CD1c-positive myeloid dendritic cell (primary cell): ENCODE measurements around the gene LANCL3.
"Not testable (repeated sequence)": the region's sequence is repeated elsewhere in the genome, so short reads cannot be mapped to it uniquely, and the experiment has no call there.

ENCODE experiments used
- DNase-seq: peaks from one replicate; pipeline ENCODE4 v3.0.0-alpha.2; 2016; ENCODE audit errors: extremely low spot score

Gene LANCL3

DNA sequence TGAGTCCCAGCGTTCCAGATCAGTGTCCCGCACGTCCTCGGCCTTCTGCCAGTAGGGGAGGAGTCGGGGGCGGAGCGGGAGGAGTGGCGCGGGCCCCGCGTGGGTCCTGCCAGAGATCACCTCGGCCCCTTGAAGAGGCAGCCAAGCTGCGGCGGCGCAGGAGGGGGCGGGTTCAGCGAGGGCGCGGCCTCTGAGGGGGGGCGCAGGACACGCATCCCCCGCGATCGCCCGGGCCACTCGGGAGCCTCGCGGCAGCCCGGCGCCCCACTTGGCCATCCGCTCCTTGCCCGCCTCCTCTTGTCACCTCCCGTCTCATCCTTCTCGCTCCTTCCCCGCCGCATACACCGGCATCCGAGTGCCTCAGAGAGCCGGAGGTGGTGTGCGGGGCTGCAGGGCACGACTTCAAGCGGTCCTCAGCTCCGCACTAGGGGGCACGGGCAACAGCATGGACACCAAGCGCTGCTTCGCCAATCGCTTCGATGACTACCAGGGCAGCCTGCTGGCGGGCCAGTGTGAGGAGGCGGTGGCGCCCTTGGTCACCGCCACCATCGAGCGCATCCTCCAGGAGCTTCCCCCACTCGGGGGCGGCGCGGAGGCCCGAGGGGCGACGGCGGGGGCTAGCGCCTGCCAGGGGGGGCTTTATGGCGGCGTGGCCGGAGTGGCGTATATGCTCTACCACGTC, at the start of gene LANCL3:
LANCL3 (plus strand) TSS at position 236 of the 682 bp plus-strand sequence; CDS start at position 446, 210 bp downstream.
- DNase-seq: not testable (repeated sequence)

DNA sequence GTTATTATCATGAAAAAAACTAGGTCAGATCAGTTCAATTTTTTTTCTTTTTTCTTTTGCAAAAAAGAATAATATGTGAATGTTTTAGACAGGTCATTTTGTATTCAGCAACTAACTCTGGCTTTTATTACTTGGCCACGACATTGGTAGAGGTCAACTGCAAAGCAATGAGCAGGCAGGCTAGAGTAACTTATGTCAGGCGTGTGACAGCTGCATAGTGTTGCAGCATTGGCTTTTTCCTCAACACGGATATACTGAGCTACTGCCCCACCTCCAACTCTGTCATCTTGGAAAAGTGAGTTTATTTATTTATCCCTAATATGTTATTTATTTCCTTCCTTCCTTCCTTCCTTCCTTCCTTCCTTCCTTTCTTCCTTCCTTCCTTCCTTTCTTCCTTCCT, 47.8 kb upstream of the LANCL3 start:
- not testable (repeated sequence) for DNase-seq

DNA sequence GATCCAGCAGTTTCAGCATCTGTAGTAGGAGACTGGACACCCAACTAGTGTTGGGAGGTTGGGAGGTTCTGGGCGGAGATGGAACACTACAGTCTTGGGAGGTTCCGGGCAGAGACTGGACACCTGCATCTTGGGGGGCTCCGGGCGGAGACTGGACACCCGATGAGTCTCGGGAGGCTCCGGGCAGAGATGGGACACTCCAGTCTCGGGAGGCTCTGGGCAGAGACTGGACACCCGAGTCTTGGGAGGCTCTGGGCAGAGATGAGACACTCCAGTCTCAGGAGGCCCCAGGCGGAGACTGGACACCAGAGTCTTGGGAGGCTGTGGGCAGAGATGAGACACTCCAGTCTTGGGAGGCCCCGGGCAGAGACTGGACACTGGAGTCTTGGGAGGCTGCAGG, 29.5 kb upstream of the LANCL3 start:
- DNase-seq: no peak

DNA sequence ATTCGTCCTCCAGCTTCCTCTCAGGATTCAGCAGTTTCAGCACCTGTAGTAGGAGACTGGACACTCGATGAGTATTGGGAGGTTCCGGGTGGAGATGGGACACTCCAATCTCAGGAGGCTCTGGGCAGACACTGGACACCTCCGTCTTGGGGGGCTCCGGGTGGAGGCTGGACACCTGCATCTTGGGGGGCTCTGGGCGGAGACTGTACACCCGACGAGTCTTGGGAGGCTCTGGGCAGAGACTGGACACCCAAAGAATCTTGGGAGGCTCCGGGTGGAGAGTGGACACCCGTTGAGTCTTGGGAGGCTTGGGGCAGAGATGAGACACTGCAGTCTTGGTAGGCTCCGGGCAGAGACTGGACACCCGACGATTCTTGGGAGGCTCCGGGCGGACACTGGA, 28.7 kb upstream of the LANCL3 start:
- no peak for DNase-seq

DNA sequence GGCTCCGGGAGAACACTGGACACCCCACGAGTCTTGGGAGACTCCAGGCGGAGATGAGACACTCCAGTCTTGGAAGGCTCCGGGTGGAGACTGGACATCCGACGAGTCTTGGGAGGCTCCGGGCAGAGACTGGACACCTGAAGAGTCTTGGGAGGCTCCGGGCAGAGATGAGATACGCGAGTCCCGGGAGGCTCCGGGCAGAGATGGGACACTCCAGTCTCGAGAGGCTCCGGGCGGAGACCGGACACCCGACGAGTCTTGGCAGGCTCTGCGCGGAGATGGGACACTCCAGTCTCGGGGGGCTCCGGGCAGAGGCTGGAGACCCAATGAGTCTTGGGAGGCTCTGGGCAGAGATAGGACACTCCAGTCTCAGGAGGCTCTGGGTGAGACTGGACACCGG, 28.1 kb upstream of the LANCL3 start:
- no peak for DNase-seq

DNA sequence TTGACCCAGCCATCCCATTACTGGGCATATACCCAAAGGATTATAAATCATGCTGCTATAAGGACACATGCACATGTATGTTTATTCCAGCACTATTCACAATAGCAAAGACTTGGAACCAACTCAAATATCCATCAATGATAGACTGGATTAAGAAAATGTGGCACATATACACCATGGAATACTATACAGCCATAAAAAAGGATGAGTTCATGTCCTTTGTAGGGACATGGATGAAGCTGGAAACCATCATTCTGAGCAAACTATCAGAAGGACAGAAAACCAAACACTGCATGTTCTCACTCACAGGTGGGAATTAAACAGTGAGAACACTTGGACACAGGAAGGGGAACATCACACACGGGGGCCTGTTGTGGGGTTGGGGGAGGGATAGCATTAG, 26.9 kb upstream of the LANCL3 start:
- DNase-seq: not testable (repeated sequence)

DNA sequence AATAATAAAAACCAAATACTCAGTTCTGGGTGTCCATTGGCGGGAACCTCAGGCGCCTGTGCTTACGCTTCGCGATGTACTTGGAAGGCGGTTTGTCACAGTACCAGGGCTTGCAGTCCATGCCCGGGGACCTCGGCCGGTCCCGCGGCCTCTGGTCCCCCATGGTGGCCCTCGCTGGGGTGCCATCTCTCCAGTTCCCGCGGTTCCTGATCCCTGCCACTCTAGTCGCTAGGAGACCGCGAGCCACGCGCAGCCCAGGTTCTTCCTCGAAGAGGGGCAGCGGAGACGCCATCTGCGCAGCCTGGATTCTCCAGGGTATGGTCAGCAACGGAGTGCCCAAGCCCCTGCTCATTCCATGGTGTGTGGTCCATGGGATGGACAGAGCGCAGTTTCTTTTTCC, 26.4 kb upstream of the LANCL3 start:
- no peak for DNase-seq

DNA sequence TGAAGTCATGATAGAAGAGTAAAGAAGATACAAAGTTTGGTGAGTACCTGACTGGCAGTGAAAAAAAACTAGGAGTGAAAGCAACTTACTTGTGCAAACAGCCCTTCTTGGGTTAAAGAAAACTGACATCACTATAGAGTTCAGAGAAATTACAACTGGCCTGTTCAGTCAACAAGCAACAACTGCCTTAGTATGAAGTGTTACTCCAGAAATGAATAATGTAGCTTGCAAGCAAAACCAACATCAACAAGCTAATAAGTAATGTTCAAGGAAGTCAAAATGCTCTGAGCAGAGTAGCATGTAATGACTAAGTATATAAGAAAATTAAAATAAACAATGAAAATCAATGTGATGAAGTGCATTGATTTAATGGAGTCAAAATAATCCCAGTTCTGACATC, 21.8 kb upstream of the LANCL3 start:
- not testable (repeated sequence) for DNase-seq

DNA sequence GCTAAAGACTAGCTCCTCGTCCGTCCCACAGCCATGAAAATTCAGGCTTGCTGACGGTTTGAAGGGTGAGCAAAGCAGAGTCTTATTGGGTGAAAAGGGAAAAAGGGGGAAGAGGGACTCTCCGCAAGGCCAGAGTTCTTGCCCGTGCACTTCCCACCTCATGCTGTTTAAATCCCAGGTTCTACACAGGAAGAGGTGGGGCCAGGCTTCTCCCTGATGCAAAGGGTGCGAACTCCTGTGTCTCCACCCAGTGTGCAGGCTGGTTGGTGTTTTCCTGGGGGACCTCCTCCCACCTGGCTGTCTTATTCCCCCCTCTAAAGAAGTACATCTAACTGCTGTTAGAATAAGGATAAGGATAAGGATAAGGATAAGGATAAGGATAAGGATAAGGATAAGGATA, 18.0 kb upstream of the LANCL3 start:
- no peak for DNase-seq

DNA sequence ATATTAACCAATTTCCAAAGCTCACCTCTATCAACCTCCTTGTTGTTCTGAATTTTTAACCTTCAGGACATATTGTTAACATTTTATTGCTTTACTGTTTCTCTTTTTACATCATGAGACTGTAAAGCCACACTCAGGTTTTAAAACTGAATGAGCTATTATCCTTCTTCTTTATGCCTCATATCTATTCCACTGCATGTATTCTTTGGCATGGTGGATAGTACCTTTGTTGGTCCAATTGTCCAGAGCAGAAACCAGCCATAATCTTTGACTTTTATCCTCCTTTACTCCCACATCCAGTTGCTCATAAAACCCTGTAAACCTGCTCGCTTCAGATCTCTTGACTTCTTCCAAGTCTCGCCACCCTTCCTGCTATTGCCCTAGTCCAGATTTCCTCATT, 6.2 kb upstream of the LANCL3 start:
- DNase-seq: not testable (repeated sequence)

DNA sequence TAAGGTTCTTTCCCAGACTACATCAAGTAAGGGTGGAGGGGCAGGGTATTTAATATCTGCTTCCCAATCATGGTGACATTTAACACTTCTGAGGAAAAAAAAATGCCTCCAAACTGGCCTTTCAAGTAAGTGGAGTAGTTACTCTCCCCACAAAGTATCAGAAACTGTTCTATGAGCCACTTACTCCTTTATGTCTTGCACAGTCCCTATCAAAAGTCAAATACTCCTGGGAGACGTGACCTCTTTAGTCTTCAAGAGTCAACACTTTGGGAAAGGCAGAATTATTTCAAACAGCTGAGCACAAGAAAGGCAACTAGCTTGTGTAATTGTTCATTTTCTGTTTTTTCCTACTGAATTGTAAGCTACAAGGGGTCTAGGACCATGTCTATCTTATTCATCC, 1.1 kb upstream of the LANCL3 start:
- DNase-seq: not testable (repeated sequence)

DNA sequence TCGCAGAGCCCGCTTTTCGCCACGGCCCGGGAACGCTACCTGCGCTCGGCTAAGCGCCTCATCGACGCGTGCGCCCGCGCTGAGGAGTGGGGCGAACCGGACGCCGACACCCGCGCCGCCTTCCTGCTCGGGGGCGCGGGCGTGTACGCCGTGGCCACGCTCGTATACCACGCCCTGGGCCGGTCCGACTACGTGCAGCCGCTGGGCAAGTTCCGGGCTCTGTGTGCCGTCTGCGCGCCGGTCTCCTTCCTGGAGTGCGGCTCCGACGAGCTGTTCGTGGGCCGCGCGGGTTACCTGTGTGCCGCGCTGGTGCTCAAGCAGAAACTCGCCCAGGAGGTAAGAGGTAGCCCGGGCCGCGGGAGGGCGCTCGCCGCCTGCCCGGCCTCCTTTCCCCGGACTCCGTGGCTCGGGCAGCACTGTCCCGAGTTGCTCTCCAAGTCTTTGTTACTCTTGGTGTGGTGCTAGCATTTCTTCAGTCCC, 687 bp downstream of the LANCL3 start:
- DNase-seq: peak; percentile 1

DNA sequence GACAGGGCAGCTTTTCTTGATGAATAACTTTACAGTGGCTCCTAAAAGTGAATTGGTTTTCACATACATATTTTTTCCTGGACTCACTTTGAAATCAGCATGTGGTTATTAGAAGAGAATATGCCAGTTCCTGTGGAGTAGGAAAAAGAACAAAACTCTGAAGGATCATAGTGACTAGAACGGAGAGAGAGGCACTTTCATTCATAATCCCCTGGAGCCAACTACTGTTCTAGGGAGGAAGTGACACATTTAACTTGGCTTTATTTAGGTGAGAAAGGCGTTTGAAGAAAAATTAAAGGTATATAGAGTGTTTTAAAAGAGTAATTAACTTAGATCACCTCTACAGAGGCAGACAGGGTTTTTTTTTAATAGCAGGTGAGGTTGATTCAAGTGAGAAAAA, 1.7 kb downstream of the LANCL3 start:
- DNase-seq: not testable (repeated sequence)

DNA sequence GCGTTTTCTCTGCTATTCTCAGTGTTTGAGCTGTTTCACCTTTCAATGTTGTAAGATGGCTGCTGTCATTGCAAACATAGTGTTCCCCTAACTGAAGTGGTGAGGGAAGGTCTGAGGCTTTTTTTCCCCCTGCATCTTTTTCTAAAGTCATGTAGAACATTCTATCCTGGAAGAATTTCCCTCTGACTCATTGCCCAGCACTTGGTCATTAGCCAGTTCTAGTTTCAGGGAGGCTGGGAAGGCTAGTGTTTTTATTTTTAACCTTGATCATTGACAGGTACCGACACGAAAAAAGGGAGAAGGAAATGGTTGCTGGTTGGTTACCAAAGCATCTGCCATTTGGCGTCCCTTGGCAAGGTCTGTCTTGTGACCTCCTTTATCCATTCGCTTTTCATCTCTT, 6.6 kb downstream of the LANCL3 start:
- no peak for DNase-seq

DNA sequence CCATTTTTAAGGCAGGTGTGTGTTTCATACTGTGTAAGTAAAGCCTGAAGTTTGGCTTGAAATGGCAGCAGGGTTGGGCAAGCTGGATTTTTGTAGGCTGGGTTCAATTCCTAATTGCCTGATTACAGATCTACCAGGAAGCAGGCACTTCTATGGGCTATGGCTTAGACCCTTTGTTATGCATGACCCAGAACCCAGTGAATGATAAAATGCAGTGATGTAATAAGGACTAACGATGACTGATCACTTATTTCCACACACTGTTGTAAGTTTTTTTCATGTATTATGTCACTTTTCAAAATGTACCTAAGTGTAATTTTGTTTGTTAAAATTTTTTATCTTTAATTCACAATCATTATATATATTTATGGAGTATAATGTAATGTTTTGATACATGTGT, 8.6 kb downstream of the LANCL3 start:
- no peak for DNase-seq

DNA sequence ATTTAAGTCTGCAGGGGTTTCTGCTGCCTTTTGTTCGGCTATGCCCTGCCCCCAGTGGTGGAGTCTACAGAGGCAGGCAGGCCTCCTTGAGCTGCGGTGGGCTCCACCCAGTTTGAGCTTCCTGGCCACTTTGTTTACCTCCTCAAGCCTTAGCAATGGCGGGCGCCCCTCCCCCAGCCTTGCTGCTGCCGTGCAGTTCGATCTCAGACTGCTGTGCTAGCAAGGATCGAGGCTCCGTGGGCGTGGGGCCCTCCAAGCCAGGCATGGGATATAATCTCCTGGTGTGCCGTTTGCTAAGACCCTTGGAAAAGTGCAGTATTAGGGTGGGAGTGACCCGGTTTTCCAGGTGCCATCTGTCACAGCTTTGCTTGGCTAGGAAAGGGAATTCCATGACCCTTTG, 15.9 kb downstream of the LANCL3 start:
- DNase-seq: not testable (repeated sequence)

DNA sequence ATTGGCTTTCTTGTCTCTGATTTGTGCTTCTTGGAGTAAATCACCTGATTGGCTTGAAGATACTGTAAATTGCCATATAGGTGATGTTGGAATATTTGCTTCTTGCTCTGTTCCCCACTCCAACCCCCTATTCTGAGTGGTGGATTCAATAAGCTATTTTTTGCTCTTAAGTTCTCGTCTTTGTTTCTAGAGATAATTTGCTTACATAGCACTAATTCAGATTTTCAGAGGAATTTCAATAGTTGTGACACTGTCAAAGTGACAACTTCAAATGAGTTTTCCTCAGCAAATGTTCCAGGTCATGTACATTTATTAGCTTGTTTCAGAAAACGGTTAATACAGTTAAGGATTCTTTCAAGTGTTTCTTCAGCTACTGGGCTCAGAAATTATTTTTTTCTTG, 18.6 kb downstream of the LANCL3 start:
- no peak for DNase-seq

DNA sequence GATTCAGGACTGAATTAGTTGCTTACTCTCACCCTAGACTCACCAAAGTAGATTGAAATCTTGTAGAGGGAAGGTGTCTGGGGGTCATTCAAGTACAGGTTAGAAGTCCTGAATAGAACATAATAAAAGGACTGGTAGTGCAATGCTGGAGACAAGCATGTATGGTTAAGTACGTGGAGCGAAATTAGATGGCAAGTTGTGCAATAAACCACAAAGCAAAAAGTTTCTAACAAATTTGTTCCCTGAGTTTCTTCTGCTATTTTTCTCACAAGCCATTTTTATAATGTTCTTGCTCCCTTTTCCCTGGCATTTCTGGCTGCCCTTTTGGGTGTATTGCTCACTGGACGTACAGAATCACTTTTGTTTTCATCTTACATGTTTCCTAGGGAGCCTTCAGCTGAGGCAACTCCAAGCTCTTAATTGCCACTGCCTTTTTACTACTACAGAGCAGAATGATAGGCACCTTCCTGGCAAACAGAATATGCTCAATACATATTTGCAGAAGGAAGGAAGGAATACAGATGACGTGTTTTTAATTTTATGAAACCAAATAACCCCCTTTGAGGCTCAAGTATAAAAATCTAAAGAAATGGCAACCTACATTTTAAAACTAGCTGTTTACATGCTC, 23.4 kb downstream of the LANCL3 start:
- no peak for DNase-seq

DNA sequence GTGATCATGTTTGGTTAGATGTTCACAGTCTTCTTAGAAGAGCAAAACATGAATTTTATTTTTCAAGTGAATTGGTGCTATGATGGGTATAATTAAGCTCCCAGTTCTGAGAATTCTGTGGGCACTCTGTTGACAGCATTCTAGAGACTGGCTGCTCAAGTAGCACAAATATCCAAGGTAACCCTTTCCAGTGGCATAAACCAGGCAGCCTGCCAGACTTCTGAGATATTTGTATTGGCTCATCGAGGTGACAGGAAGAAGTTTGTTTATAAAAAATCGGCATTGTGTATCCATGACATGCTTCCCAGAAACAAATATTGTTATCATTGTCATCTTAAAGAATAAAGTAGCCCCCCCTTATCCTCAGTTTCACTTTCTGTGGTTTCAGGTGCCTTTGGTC, 28.3 kb downstream of the LANCL3 start:
- DNase-seq: no peak

DNA sequence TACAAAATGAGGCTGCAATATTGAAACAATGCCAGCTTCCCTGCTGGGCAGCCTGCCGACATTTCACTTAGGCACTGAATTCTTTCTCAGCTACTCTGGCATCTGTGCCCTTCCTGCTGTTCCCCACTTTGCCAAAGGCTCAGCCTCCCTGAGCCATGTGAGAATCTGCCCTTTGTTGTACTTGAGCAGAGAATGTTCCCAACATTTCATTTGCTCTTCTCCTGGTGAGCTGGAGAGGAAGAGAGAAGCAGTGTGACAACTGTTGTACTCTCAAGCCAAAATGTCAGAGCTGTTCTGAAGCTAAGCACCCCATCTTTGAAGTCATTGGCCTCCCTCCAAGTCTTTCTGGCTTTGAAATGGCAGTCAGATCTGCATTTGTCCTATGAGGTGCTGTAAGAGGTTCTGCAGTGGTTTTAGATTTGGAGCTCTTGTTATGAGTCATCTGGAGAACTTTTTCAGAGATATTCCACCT, 32.5 kb downstream of the LANCL3 start:
- DNase-seq: no peak

DNA sequence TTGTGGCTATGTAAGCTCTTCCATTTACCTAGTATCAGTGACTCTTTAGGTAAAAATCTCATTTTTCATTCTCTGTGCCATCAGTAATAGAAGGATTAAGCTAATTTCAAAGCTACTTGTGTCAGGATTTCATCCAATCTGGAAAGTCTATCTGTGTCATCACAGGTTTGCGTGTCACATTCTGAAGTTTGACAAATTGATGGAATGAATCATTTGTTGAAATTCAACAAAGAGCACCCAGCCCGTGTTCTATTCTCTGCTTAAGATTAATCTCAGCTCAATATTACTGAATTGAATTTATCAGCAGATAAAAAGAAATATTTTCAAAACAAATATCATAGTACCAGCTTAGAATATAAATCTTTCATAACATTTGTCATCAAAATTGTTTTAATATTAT, 35.8 kb downstream of the LANCL3 start:
- no peak for DNase-seq

DNA sequence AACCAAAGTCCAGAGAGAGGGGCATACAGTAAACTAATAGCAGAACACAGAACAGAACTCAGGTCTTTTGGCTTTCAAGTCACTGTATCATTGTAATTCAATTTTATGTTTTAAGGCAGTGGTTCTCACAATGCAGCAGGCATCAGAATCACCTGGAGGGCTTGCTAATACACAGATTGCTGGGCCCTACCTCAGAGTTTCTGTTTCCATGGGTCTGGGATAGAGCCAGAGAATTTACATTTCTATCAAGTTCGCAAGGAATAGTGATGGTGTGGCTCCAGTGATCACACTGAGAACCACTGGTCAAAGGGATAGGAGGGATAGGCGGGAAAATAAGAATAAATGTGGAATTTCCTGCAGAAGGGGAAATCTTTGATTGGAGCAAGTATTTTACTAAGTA, 36.7 kb downstream of the LANCL3 start:
- DNase-seq: no peak

DNA sequence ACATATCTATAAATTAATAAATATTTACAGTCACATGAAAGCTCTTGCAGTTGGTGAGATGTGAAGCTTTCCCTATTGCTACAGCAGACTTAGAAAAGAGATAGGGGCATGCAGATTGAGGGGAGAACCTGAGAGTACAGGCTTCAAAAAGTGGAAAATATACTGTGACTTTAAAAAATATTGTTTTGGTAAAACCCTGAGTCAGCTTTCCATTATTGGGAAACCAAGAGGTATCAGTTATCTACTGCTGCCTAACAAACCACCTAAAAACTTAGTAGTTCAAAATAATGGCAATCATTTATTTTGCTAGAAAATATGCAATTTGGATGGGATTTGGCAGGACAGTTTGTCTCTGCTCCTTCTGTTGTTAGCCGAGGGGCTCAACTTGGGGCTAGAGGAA, 38.3 kb downstream of the LANCL3 start:
- no peak for DNase-seq
